Stimulated activated CD8-positive, alpha-beta memory T cell treated with anti-CD3 and anti-CD28 coated beads, Interleukin-15, amount 100 ng/mL, for 4 hours (primary cell): Measurements from ENCODE around the gene BUB1.
"Not testable (repeated sequence)": the region's sequence is repeated elsewhere in the genome, so short reads cannot be mapped to it uniquely, and the experiment has no call there.

Source experiments
- DNase-seq, 2 donors: peaks; one replicate each; pipeline ENCODE4 v3.0.0-alpha.2; 2020; ENCODE audit warnings: low read depth in 2 of 2

The BUB1 gene

DNA sequence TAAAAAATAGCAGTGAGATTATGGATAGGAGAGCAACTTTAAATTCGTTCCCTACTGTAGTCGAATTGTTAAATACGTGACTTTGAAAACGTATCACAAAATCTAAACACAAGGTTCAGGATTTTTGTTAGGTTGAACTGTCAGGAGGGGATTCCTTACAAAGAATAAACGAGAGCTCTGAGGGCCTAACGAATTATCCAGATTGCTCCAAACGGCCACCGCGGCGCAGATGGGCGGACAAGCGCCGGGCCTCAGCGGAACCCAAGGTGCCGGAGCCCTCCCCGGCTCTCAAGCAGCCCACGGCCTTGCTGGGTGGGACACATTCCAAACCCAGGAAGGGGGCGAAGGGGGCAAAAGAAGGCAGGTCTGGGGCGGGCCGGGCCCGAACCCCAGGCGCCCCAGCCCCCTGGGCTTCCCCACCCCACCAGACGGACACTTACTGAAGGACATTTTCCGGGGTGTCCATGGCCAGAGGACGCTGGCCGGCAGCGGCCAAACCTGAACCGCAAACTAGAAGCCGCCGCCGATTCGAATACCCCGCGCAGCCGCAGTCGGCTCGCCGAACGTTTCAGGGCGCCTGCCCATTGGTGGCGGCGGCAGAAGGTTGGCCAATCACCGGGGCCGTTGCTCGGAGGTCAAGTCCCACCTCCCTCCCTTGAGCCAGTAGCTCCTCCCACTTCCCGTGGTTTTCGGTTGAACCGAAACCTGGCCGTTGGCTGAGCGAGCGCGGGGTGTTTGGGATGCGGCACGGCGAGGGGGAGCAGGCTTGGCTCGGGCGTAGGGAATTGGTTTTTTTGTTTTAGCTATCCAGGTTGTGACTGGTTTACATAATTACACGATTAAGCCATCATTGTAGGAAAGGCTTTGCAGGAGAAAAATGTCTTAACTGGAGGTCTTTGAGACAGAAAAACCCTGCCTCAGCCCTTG, at the start of gene BUB1:
TSS of gene BUB1 (minus strand) at position 534 of the 927 bp plus-strand sequence. CDS start at position 466, 68 bp downstream.
- peak; percentile 85 to 90 for DNase-seq

DNA sequence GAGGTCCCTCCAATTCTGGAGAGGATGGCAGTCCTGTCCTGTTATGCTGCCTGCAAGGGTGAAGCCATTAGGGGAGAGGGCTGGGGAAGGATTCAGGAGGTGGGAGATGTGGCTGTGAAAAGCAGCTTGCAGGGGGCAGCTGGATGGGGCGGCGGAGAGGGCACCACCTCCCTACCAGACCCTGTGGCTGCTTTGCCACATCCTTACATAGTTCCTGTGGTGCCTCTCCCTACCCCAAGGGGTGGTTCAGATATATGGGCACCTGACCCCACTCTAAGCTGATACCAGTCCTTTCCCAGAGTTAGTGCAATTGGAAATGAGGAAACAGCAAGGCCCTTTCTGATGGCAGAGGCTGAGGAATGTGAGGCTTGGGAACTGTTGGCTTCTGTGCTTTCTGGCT, 48.4 kb upstream of the BUB1 start:
- no peak for DNase-seq

DNA sequence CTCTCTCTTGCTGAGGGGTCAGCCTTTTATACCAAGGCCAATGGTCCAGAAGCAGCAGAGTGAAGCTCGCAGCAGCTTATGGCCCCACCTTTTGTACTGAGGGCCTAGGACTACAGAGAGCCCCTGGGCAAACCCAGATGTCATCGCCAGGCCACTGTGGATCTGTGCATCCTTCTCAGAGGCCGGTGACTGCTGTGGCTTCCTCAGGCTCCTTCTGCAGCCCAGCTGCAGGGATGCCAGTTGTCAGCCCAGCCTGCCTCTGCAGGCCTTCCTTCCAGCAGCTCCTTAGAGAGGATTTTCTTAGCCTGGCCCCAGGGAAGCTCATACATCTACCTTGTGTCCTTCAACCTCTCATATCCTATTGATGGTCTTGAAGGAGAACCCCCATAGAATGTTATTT, 48.0 kb upstream of the BUB1 start:
- no peak for DNase-seq

- DNase-seq = no peak
These were observed 47.5 kb upstream of the BUB1 start for GRCh38 chr2:110725370-110725769.

GRCh38 chr2:110724820-110725219, 47.0 kb upstream of the BUB1 start:
- DNase-seq = no peak

DNA sequence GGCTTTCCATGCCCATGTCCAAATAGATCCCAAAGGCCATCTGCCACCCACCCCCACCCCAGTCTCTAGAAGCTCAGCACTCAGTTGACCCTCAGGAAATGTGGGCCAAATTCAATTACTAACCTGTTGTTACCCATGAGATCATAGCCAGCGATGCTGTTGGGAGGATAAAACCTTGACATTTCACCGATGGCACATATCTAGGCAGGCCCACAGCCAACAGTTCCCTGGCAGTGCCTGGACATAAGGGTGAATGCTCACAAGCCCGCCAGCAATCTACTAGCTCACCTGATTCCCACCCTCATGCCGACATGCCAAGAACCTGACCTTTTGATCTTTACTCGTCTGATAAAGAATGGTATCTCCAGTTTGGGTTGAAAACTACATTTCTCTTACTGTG, 42.7 kb upstream of the BUB1 start:
- no peak for DNase-seq

DNA sequence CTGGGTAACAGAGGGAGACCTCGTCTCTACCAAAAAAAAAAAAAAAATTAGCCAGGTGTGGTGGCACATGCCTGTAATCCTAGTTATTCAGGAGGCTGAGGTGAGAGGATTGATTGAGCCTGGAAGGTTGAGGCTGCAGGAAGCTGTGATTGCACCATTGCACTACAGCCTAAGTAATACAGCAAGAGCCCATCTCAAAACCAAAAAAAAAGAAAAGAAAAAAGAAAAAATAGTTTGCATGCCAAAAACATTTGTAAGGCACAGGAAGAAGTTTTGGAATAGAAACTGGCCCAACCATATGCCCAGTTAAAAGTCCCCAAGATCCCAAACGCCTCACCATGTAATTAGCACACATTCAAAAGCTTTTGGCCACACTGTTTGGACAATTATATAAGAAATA, 41.1 kb upstream of the BUB1 start:
- DNase-seq = no peak

DNA sequence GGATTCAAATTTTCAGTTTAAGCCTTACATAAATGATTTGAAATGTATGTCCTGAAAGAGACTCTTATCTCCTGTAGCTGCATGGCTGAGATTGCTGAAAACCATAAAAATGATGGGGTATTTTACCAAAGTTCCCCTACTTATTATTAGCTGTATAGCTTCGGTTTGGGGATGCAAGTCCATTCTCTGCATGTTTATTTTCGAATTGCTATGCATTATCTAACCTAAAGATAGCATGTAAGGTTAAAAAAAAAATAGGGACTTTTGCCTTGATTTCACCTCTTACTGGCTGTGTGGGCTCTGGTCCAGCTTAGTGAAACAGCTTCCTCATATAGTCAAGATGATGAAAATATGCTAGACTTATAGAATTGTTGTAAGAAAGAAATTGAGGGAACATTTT, 40.5 kb upstream of the BUB1 start:
- no peak for DNase-seq

- no peak for DNase-seq
These were observed 39.9 kb upstream of the BUB1 start for GRCh38 chr2:110717734-110718133.

GRCh38 chr2:110716959-110717645, 39.2 kb upstream of the BUB1 start:
- DNase-seq = no peak

DNA sequence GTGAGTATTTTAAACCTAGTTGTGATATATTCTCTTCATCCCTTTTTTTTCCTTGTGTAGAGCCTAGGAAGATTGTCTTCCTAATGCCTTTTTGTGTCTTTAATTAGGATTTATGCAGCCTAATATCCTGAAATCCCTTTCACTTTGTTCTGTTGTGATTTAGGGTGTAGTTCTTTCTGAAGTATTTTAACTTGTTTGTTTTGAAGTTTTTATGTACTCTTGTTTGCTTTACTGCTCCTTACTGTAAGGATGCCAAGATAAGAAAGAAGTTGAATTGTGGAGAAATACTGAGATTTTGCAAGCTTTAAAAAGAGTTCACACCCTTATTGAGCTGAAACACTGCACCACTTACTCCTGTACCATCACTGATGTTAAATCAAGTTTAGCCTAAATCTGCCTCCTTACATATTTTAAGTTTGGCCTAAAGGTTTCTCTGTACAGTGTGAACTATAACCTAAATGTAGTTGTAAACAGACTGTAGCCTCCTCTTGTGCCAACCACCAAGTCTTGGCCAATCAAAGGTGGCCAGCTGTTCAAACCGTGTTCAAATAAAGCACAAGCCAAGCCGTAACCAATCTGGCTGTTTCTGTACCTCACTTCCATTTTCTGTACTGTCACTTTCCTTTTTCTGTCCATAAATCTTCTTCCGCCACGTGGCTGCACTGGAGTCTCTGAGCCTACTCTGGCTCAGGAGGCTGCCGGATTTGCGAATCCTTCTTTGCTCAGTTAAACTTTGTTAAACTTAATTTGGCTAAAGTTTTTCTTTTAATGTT, 36.8 kb upstream of the BUB1 start:
- no peak for DNase-seq

- DNase-seq = no peak
These were observed 35.9 kb upstream of the BUB1 start for GRCh38 chr2:110713513-110714362.

GRCh38 chr2:110712737-110713136, 34.9 kb upstream of the BUB1 start:
- DNase-seq = no peak

DNA sequence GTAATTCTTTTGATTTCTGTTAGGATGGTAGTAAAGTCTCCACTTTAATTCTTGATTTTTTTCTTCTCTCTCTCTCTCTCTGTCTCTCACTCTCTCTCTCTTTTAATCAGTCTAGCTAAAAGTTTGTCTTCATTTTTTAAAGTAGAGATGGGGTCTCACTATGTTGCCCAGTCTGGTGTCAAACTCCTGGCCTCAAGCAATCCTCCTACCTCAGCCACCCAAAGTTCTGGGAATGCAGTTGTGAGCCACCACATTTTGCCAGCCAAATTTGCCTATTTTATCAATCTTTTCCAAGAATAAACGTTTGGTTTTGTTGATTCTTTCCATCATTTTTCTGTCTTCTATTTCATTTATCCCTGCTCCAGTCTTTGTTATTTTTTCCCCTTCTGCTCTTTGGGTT, 30.6 kb upstream of the BUB1 start:
- no peak for DNase-seq

GRCh38 chr2:110707386-110707965, 29.6 kb upstream of the BUB1 start:
- no peak for DNase-seq

DNA sequence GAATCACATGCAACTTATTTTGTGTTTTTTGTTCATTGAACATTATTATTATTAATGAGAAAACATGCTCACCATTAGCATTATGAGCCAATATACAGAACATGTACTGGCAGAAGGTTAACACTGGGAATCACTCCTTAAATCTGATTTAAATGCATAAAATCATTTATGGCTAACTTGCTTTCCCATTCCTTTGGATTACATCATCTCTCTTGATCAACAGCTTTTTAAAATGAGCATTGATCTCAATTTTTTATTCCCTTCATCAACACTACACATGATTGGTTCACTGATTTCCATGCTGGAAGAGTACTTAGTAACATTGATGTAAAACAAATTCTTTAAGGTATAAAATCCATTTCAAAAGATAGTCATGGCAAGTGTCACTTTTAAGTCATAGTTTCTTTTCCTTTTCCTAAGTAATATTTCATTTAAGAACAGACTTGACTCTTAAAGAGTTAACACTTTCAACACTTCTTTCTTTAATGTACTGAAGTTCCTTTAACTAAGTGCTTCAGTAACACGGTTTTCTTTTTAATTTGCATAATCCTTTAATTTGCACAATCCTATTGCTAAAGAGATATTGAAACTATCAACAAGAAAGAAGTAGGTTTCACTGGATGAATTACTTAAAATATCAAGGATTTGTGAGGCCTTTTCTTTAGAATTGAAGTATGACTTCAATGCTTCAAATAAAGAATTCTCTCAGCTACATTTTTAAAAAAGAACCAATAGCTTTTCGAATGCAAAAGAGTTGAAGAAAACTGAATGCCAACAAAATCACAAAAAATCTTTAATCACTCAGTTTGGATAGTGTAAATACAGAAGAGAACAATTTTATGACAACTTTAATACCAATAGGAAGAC, 24.9 kb upstream of the BUB1 start:
- DNase-seq = no peak

DNA sequence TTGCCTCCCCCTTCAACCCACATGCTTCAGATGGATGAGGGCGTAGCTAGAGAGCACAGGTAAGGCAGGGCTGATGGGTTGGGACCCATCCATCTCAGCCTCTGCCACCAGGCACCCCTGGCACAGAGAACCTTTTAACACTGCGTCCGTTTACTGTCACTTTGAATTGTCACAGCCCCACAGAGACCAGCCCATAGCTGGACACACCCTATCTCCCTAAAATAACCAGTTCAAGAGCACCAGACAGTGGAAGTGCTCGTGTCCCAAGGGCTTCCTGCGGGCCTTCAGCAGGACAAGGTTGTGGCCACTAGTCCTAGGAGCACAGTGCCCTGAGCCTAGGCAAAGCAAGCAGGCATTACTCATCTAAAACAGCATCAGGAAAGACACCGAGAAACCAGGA, 20.4 kb upstream of the BUB1 start:
- not testable (repeated sequence) for DNase-seq

DNA sequence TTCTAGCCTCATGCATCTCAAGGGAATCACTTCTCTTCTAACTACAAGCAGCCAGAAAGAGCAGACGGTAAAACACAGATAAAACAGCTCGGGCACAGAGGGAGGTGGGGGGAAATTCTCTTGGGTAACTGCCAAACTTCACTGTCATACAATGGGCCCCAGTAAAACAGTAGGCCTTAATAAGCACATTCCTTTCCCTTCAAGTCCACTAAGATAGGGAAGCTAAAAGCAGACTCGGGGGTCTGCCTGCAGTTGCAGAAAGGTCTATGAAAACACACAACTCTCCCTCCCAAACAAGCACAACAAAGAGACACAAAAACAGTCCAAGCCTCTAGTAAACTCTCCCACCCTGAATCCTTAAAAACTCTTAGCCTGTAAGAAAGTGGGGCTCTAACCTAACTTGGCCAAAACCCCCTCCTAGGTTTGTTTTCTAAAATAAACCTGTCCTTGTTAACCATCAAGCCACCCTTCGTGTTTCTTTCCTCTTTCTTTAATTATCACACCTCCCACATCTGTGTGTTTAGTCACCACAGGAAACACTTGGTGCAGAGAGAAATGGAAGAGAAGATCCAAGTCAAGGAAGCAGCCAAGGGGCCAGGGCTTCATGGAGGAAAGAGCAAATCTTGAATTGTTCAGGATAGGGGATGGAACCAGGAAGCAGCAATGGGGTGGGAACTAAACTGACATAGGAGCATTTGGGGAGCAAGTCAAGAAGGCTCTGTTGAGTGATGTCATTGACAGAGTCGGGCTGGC, 17.5 kb upstream of the BUB1 start:
- DNase-seq = not testable (repeated sequence)

GRCh38 chr2:110691612-110692258, 13.9 kb upstream of the BUB1 start:
- DNase-seq = no peak
